Tibial artery (tissue), 4 donors: ENCODE data around the gene GSG1L.

ENCODE experiments used
- DNase-seq, 2 donors: peaks; one replicate each; pipeline ENCODE4 v3.0.0-alpha.2; 2019
- H3K27ac ChIP-seq, 2 donors: fragments of 200-600 bp; sonication (generic) in 1 of 2; 1 replicate in 1 of 2; 2 replicates in 1 of 2; pipeline ENCODE4 v1.5.1; 2018 to 2019; ENCODE audit warnings: mild to moderate bottlenecking in 1 of 2
- H3K27me3 ChIP-seq, 2 donors: fragments of 200-600 bp; sonication (generic) in 1 of 2; one replicate each; pipeline versions ENCODE4 v1.5.1 to v1.6.0; 2016 to 2019
- H3K36me3 ChIP-seq, 3 donors: fragments of 200-600 bp; sonication (generic) in 2 of 3; one replicate each; pipeline ENCODE4 v1.5.1; 2016 to 2019; ENCODE audit warnings: mild to moderate bottlenecking in 2 of 3
- H3K4me1 ChIP-seq, 4 donors: fragments of 200-600 bp; sonication (generic) in 2 of 4; 1 replicate in 3 of 4; 2 replicates in 1 of 4; pipeline ENCODE4 v1.5.1; 2016 to 2019
- H3K4me3 ChIP-seq, 2 donors: fragments of 200-600 bp; sonication (generic) in 1 of 2; 1 replicate in 1 of 2; 2 replicates in 1 of 2; pipeline ENCODE4 v1.5.1; 2018 to 2019; ENCODE audit warnings: mild to moderate bottlenecking in 2 of 2
- H3K9me3 ChIP-seq, 3 donors: fragments of 200-600 bp; sonication (generic) in 1 of 3; one replicate each; pipeline ENCODE4 v1.5.1; 2016 to 2019
- CTCF ChIP-seq, 2 experiments: fragments of 200-600 bp in 1 of 2; fragments of 450-650 bp in 1 of 2; IDR thresholded peaks; one replicate each; pipeline ENCODE4 v1.5.1; 2017 to 2019; ENCODE audit warnings: antibody characterized with exemption in 2 of 2, mild to moderate bottlenecking in 1 of 2, moderate library complexity in 1 of 2
- intact Hi-C: fragments of 100-400 bp; cut with DNase I; formaldehyde crosslinking; loops from one replicate; pipeline ENCODE4 v1.15.0; 2023; ENCODE audit warnings: low total_unique reads

Gene GSG1L

GRCh38 chr16:28061352-28062101 lies 2.0 kb downstream of the GSG1L start:
- Histone ChIP-seq H3K27me3 (peaks cover 0 to 44% of the 10 kb centered on the region in 2 donors), H3K4me1 (peaks cover 0 to 21% (median 13%) of the 10 kb centered on the region in 4 donors), H3K36me3 (no peaks in the 10 kb centered on the region), H3K27ac (no peak overlapping the region), H3K9me3 (no peaks in the 10 kb centered on the region), H3K4me3 (no peak overlapping the region)
- TF ChIP-seq CTCF (IDR thresholded peaks at IDR 0.05): no peak
- intact Hi-C loops: no loop called here
- DNase-seq: no peak

- DNase-seq: no peak
- intact Hi-C loops: no loop called here
- peaks cover 0 to 47% of the 10 kb centered on the region in 2 donors for H3K27me3 ChIP-seq
- H3K4me1 ChIP-seq: peaks cover 0 to 21% (median 13%) of the 10 kb centered on the region in 4 donors
- H3K9me3 ChIP-seq: no peaks in the 10 kb centered on the region
- no peak overlapping the region for H3K4me3 ChIP-seq
- H3K36me3 ChIP-seq: no peaks in the 10 kb centered on the region
- TF ChIP-seq CTCF (IDR thresholded peaks at IDR 0.05): no peak
- H3K27ac ChIP-seq: no peak overlapping the region
Measured at GRCh38 chr16:28059841-28060575, 3.5 kb downstream of the GSG1L start.

GRCh38 chr16:28058839-28059589 lies 4.5 kb downstream of the GSG1L start:
- no peaks in the 10 kb centered on the region for H3K9me3 ChIP-seq
- intact Hi-C loops: no loop called here
- DNase-seq: no peak
- peaks cover 0 to 21% (median 13%) of the 10 kb centered on the region in 4 donors for H3K4me1 ChIP-seq
- no peaks in the 10 kb centered on the region for H3K36me3 ChIP-seq
- no peak overlapping the region for H3K27ac ChIP-seq
- peaks cover 0 to 37% of the 10 kb centered on the region in 2 donors for H3K27me3 ChIP-seq
- no peak overlapping the region for H3K4me3 ChIP-seq
- TF ChIP-seq CTCF (IDR thresholded peaks at IDR 0.05): no peak

GRCh38 chr16:28057949-28058348 lies 5.6 kb downstream of the GSG1L start:
- Histone ChIP-seq H3K9me3 (no peaks in the 10 kb centered on the region), H3K4me1 (peaks cover 0 to 11% (median 8%) of the 10 kb centered on the region in 4 donors), H3K27me3 (peaks cover 0 to 36% of the 10 kb centered on the region in 2 donors), H3K36me3 (no peaks in the 10 kb centered on the region), H3K27ac (no peak overlapping the region), H3K4me3 (no peak overlapping the region)
- TF ChIP-seq CTCF (IDR thresholded peaks at IDR 0.05): no peak
- intact Hi-C loops: no loop called here
- no peak for DNase-seq

- intact Hi-C loops: no loop called here
- H3K27me3 ChIP-seq: peaks cover 0 to 11% of the 10 kb centered on the region in 2 donors
- no peak for TF ChIP-seq CTCF (IDR thresholded peaks at IDR 0.05)
Measured at GRCh38 chr16:28053461-28053860, 10.1 kb downstream of the GSG1L start.

More at GRCh38 chr16:28053461-28053860, 10.1 kb downstream of the GSG1L start:
- no peaks in the 10 kb centered on the region for H3K4me1 ChIP-seq
- no peaks in the 10 kb centered on the region for H3K36me3 ChIP-seq
- DNase-seq: no peak
- H3K4me3 ChIP-seq: no peak overlapping the region
- peaks cover 0 to 4% (median 3%) of the 10 kb centered on the region in 3 donors for H3K9me3 ChIP-seq
- no peak overlapping the region for H3K27ac ChIP-seq
